HCT116 (cell line): ENCODE data around the gene PCDH19. TPM values are rescaled to one million over a fixed set of nuclear protein-coding genes. Genes with fewer than 3 reads are reported as not detected.

Source experiments
- ATAC-seq: fragments of 200-7000 bp; cut with Tn5 transposase; 2 replicates; pipeline ENCODE4 v1.9.1; 2020; ENCODE audit warnings: mild to moderate bottlenecking, moderate library complexity
- BruUV-seq: library from RNA; stranded (reverse); fragments of 400-500 nt; replicated peaks from 2 replicates; lab custom pipeline; 2021; lab: Mats Ljungman, UMichigan
- CTCF ChIA-PET: fragments of 300-600 bp; sonication (Branson Sonifier 250); formaldehyde crosslinking; loops from one replicate; lab custom pipeline; 2021; ENCODE audit warnings: antibody characterized with exemption; lab: Charles Lee
- POLR2A ChIA-PET: fragments of 300-600, 350-600 bp; sonication (Branson Sonifier 250); formaldehyde crosslinking; loops from one replicate; lab custom pipeline; 2021; ENCODE audit warnings: antibody characterized with exemption; lab: Charles Lee
- RAD21 ChIA-PET, 2 experiments: fragments of 300-600 bp; sonication (Branson Sonifier 250); formaldehyde crosslinking; loops; one replicate each; lab custom pipeline; 2023; ENCODE audit warnings: low total read pairs in 2 of 2; ENCODE audit not compliant: uncharacterized antibody in 2 of 2, unreplicated experiment in 2 of 2, low non-redundant PET in 1 of 2; lab: Charles Lee
- DNase-seq: peaks from one replicate; pipeline ENCODE4 v3.0.0-alpha.2; 2010; ENCODE audit warnings: low read depth, low spot score
- H2AFZ ChIP-seq: fragments of 200-600 bp; shearing (Covaris generic), sonication (generic); 2 replicates; pipeline ENCODE4 v1.6.1; 2017; ENCODE audit warnings: low read depth, mixed run types, mixed read lengths, antibody characterized with exemption, low read length; ENCODE audit not compliant: poor library complexity, severe bottlenecking
- H3K27ac ChIP-seq: 2 replicates; pipeline ENCODE4 v1.5.1; 2012; ENCODE audit warnings: low read depth, low read length
- H3K27me3 ChIP-seq: fragments of 200-600 bp; sonication (generic); 2 replicates; pipeline ENCODE4 v1.6.1; 2016; ENCODE audit warnings: mixed run types, low read length, mixed read lengths; ENCODE audit not compliant: insufficient read depth
- H3K36me3 ChIP-seq, 2 experiments: fragments of 200-500 bp in 1 of 2; fragments of 200-600 bp in 1 of 2; sonication (Bioruptor generic) in 1 of 2; sonication (generic) in 1 of 2; 2 replicates each; pipeline versions ENCODE4 v1.5.1 to v1.6.1; 2014 to 2016; ENCODE audit warnings: low read length in 2 of 2, inconsistent platforms in 1 of 2, mixed read lengths in 1 of 2, mixed run types in 1 of 2; ENCODE audit not compliant: insufficient read depth in 2 of 2, control insufficient read depth in 1 of 2
- H3K4me1 ChIP-seq, 2 experiments: fragments of 200-600 bp in 1 of 2; sonication (generic) in 1 of 2; 2 replicates each; pipeline versions ENCODE4 v1.5.1 to v1.6.1; 2012 to 2017; ENCODE audit warnings: low read length in 2 of 2, inconsistent platforms in 1 of 2, mild to moderate bottlenecking in 1 of 2, mixed read lengths in 1 of 2, mixed run types in 1 of 2, moderate library complexity in 1 of 2; ENCODE audit not compliant: insufficient read depth in 2 of 2, control insufficient read depth in 1 of 2
- H3K4me2 ChIP-seq: fragments of 200-600 bp; sonication (generic); 2 replicates; pipeline ENCODE4 v1.6.1; 2017; ENCODE audit warnings: mixed run types, low read length, mixed read lengths
- H3K4me3 ChIP-seq, 2 experiments: fragments of 200-600 bp in 1 of 2; sonication (generic) in 1 of 2; replicated peaks in 1 of 2; 2 replicates each; pipeline ENCODE4 v1.5.1; 2011 to 2016; ENCODE audit warnings: low read length in 2 of 2, control low read depth in 1 of 2, low read depth in 1 of 2, mild to moderate bottlenecking in 1 of 2, mixed read lengths in 1 of 2, mixed run types in 1 of 2
- H3K79me2 ChIP-seq: fragments of 200-600 bp; sonication (generic); 2 replicates; pipeline ENCODE4 v1.6.1; 2017; ENCODE audit warnings: mild to moderate bottlenecking, mixed run types, low read length, moderate library complexity, mixed read lengths; ENCODE audit not compliant: insufficient read depth
- H3K9ac ChIP-seq: fragments of 200-600 bp; sonication (generic); 2 replicates; pipeline ENCODE4 v1.6.1; 2016; ENCODE audit warnings: low read length, mixed read lengths
- H3K9me2 ChIP-seq: fragments of 200-600 bp; sonication (generic), shearing (Covaris generic); 2 replicates; pipeline ENCODE4 v1.6.1; 2017; ENCODE audit warnings: mixed run types, mild to moderate bottlenecking, moderate library complexity; ENCODE audit not compliant: insufficient read depth
- H3K9me3 ChIP-seq, 2 experiments: fragments of 200-500 bp in 1 of 2; fragments of 200-600 bp in 1 of 2; sonication (Bioruptor generic) in 1 of 2; sonication (generic) in 1 of 2; 2 replicates each; pipeline ENCODE4 v1.6.1; 2014 to 2017; ENCODE audit warnings: low read length in 2 of 2, mixed read lengths in 2 of 2, inconsistent platforms in 1 of 2, low read depth in 1 of 2, mild to moderate bottlenecking in 1 of 2, mixed run types in 1 of 2, moderate library complexity in 1 of 2; ENCODE audit not compliant: control insufficient read depth in 1 of 2, insufficient read depth in 1 of 2
- H4K20me1 ChIP-seq: fragments of 200-600 bp; sonication (generic), shearing (Covaris generic); 2 replicates; pipeline ENCODE4 v1.6.1; 2017; ENCODE audit warnings: mixed run types, mild to moderate bottlenecking, moderate library complexity; ENCODE audit not compliant: insufficient read depth
- CBX3 ChIP-seq: IDR thresholded peaks from 2 replicates; pipeline ENCODE4 v1.6.1; 2012; ENCODE audit warnings: low read depth
- CEBPB ChIP-seq: IDR thresholded peaks from 2 replicates; pipeline ENCODE4 v1.6.1; 2012; ENCODE audit warnings: low read depth
- EGR1 ChIP-seq: IDR thresholded peaks from 2 replicates; pipeline ENCODE4 v1.6.1; 2012; ENCODE audit warnings: low read depth
- ELF1 ChIP-seq: IDR thresholded peaks from 2 replicates; pipeline ENCODE4 v1.6.1; 2012; ENCODE audit warnings: low read depth, borderline replicate concordance
- EZH2 ChIP-seq: fragments of 200-600 bp; sonication (generic); IDR thresholded peaks from 2 replicates; pipeline ENCODE4 v1.6.1; 2017; ENCODE audit warnings: antibody characterized with exemption, mixed run types
- FOSL1 ChIP-seq: IDR thresholded peaks from 2 replicates; pipeline ENCODE4 v1.6.1; 2012; ENCODE audit warnings: low read depth
- JUND ChIP-seq: IDR thresholded peaks from 2 replicates; pipeline ENCODE4 v1.6.1; 2012
- MAX ChIP-seq: IDR thresholded peaks from 2 replicates; pipeline ENCODE4 v1.6.1; 2012
- POLR2A ChIP-seq: IDR thresholded peaks from 2 replicates; pipeline ENCODE4 v1.7.0; 2011; ENCODE audit warnings: borderline replicate concordance; ENCODE audit not compliant: insufficient read depth, insufficient read length; ENCODE audit errors: extremely low read depth
- POLR2AphosphoS5 ChIP-seq: IDR thresholded peaks from 2 replicates; pipeline ENCODE4 v1.6.1; 2011; ENCODE audit warnings: mild to moderate bottlenecking, low read depth, low read length, moderate library complexity
- RAD21 ChIP-seq: IDR thresholded peaks from 2 replicates; pipeline ENCODE4 v1.6.1; 2012; ENCODE audit warnings: low read depth, mild to moderate bottlenecking
- SIN3A ChIP-seq: IDR thresholded peaks from 2 replicates; pipeline ENCODE4 v1.6.1; 2012; ENCODE audit warnings: low read depth
- SRF ChIP-seq: IDR thresholded peaks from 2 replicates; pipeline ENCODE4 v1.6.1; 2012; ENCODE audit warnings: low read depth
- TCF7L2 ChIP-seq: IDR thresholded peaks from 2 replicates; pipeline ENCODE4 v1.7.0; 2011; ENCODE audit warnings: borderline replicate concordance, inconsistent platforms; ENCODE audit not compliant: insufficient read depth, insufficient read length; ENCODE audit errors: extremely low read depth
- YY1 ChIP-seq: IDR thresholded peaks from 2 replicates; pipeline ENCODE4 v1.6.1; 2011; ENCODE audit warnings: low read length, low read depth, moderate library complexity, mild to moderate bottlenecking; ENCODE audit not compliant: insufficient replicate concordance; ENCODE audit errors: extremely low read depth
- ZBTB33 ChIP-seq: IDR thresholded peaks from 2 replicates; pipeline ENCODE4 v1.6.1; 2011; ENCODE audit warnings: mild to moderate bottlenecking, low read length, moderate library complexity; ENCODE audit not compliant: insufficient replicate concordance; ENCODE audit errors: extremely low read depth
- ZFX ChIP-seq: fragments of 450-650 bp; IDR thresholded peaks from 2 replicates; pipeline ENCODE4 v1.6.1; 2017
- ZNF274 ChIP-seq: fragments of 200-500 bp; sonication (Bioruptor generic); IDR thresholded peaks from 2 replicates; pipeline ENCODE4 v1.6.1; 2014; ENCODE audit warnings: mild to moderate bottlenecking, low read depth, low read length, inconsistent platforms
- intact Hi-C: fragments of 100-400 bp; cut with micrococcal nuclease; formaldehyde crosslinking; loops from 2 replicates; pipeline ENCODE4 v1.10.0; 2022
- total RNA-seq: library from RNA; stranded (reverse); gene quantifications from one replicate; pipeline ENCODE4 v1.2.1, GENCODE V29; 2021; ENCODE audit not compliant: unreplicated experiment
- TF ChIP-seq, protein P1 (sequence below), 3 experiments: fragments of 200-600 bp in 1 of 3; sonication (generic) in 1 of 3; IDR thresholded peaks in 2 of 3; conservative IDR thresholded peaks in 1 of 3; 2 replicates each; pipeline ENCODE4 v1.5.1; 2012 to 2017; ENCODE audit warnings: low read depth in 2 of 3, low read length in 2 of 3, antibody characterized with exemption in 1 of 3, borderline replicate concordance in 1 of 3, control low read depth in 1 of 3, mild to moderate bottlenecking in 1 of 3, mixed read lengths in 1 of 3, mixed run types in 1 of 3, moderate library complexity in 1 of 3; ENCODE audit not compliant: insufficient read depth in 1 of 3
- TF ChIP-seq, protein P2 (sequence below): IDR thresholded peaks from 2 replicates; pipeline ENCODE4 v1.6.1; 2012; ENCODE audit warnings: low read depth

The PCDH19 gene
- total RNA-seq, 1 experiment from 2014 or later: 0.32 TPM

DNA sequence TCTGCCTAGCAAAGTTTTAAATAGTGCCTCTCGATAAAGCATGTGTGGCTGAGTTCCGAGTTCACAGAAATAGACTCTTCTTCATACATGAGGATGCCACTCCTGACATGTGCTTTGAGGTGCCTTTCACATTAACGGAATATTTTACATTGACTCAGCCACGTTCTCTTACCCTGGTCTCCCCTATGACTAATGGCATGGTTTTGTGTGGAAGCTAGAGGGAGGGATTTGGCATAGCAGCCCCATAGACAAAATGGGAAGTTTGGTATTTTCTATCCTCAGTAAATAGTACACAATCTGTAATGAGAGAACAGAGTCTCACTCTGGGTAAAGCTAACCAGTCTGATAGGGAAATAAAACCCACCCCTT is 68.9 kb downstream of the PCDH19 start:
- H3K4me1 ChIP-seq: no peaks in the 10 kb centered on the region
- H3K27me3 ChIP-seq: no peaks in the 10 kb centered on the region
- TF ChIP-seq, protein P1, sequence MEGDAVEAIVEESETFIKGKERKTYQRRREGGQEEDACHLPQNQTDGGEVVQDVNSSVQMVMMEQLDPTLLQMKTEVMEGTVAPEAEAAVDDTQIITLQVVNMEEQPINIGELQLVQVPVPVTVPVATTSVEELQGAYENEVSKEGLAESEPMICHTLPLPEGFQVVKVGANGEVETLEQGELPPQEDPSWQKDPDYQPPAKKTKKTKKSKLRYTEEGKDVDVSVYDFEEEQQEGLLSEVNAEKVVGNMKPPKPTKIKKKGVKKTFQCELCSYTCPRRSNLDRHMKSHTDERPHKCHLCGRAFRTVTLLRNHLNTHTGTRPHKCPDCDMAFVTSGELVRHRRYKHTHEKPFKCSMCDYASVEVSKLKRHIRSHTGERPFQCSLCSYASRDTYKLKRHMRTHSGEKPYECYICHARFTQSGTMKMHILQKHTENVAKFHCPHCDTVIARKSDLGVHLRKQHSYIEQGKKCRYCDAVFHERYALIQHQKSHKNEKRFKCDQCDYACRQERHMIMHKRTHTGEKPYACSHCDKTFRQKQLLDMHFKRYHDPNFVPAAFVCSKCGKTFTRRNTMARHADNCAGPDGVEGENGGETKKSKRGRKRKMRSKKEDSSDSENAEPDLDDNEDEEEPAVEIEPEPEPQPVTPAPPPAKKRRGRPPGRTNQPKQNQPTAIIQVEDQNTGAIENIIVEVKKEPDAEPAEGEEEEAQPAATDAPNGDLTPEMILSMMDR (IDR thresholded peaks at IDR 0.05 in 2 of 3, conservative IDR thresholded peaks at IDR 0.05 in 1 of 3; ENCODE audit: borderline replicate concordance in 1 of 3, insufficient read depth in 1 of 3, low read depth in 2 of 3, low read length in 2 of 3): no peak
- TF ChIP-seq POLR2A (no peak), ZBTB33 (no peak), RAD21 (no peak), CEBPB (no peak), EGR1 (no peak), POLR2AphosphoS5 (no peak), FOSL1 (no peak), SIN3A (no peak), EZH2 (no peak), ELF1 (no peak), MAX (no peak), ZNF274 (no peak), SRF (no peak), JUND (no peak), TCF7L2 (no peak), ZFX (no peak), CBX3 (no peak), YY1 (no peak)
- TF ChIP-seq, protein P2, sequence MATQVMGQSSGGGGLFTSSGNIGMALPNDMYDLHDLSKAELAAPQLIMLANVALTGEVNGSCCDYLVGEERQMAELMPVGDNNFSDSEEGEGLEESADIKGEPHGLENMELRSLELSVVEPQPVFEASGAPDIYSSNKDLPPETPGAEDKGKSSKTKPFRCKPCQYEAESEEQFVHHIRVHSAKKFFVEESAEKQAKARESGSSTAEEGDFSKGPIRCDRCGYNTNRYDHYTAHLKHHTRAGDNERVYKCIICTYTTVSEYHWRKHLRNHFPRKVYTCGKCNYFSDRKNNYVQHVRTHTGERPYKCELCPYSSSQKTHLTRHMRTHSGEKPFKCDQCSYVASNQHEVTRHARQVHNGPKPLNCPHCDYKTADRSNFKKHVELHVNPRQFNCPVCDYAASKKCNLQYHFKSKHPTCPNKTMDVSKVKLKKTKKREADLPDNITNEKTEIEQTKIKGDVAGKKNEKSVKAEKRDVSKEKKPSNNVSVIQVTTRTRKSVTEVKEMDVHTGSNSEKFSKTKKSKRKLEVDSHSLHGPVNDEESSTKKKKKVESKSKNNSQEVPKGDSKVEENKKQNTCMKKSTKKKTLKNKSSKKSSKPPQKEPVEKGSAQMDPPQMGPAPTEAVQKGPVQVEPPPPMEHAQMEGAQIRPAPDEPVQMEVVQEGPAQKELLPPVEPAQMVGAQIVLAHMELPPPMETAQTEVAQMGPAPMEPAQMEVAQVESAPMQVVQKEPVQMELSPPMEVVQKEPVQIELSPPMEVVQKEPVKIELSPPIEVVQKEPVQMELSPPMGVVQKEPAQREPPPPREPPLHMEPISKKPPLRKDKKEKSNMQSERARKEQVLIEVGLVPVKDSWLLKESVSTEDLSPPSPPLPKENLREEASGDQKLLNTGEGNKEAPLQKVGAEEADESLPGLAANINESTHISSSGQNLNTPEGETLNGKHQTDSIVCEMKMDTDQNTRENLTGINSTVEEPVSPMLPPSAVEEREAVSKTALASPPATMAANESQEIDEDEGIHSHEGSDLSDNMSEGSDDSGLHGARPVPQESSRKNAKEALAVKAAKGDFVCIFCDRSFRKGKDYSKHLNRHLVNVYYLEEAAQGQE: no peak
- DNase-seq (no peak), ATAC-seq (no peak)
- ChIA-PET CTCF (no interaction called here), POLR2A (no interaction called here), RAD21 (no interaction called here)
- BruUV-seq: no TSS peak
- H4K20me1 ChIP-seq: no peaks in the 10 kb centered on the region
- H3K9me3 ChIP-seq: no peaks in the 10 kb centered on the region
- no peaks in the 10 kb centered on the region for H3K79me2 ChIP-seq
- no peak overlapping the region for H3K9ac ChIP-seq
- no peak overlapping the region for H3K27ac ChIP-seq
- intact Hi-C loops: no loop called here
- H3K36me3 ChIP-seq: no peaks in the 10 kb centered on the region
- no peaks in the 10 kb centered on the region for H3K9me2 ChIP-seq
- H3K4me2 ChIP-seq: no peak overlapping the region
- no peak overlapping the region for H2AFZ ChIP-seq
- no peak overlapping the region for H3K4me3 ChIP-seq
